Nephron progenitor cell (in vitro differentiated cells): Measurements from ENCODE around the gene TTLL4.

Experiments used
- DNase-seq: peaks from one replicate; pipeline ENCODE4 v3.0.0; 2021
- H3K27ac Mint-ChIP-seq: 2 replicates; pipeline ENCODE4 v1.8.0; 2021; ENCODE audit warnings: mild to moderate bottlenecking, moderate library complexity, mixed read lengths
- H3K27me3 Mint-ChIP-seq: 2 replicates; pipeline ENCODE4 v1.8.0; 2021; ENCODE audit warnings: mild to moderate bottlenecking, low read depth, mixed read lengths; ENCODE audit not compliant: poor library complexity
- H3K36me3 Mint-ChIP-seq: 2 replicates; pipeline ENCODE4 v1.8.0; 2021; ENCODE audit warnings: low read depth, mixed read lengths
- H3K4me1 Mint-ChIP-seq: 2 replicates; pipeline ENCODE4 v1.8.0; 2021; ENCODE audit warnings: mixed read lengths
- H3K4me3 Mint-ChIP-seq: 2 replicates; pipeline ENCODE4 v1.8.0; 2021; ENCODE audit warnings: mild to moderate bottlenecking, moderate library complexity, mixed read lengths
- H3K9me3 Mint-ChIP-seq: 2 replicates; pipeline ENCODE4 v1.8.0; 2021; ENCODE audit warnings: mild to moderate bottlenecking, moderate library complexity, mixed read lengths
- TF ChIP-seq, protein P1 (sequence below): fragments of 200-600 bp; sonication (generic); IDR thresholded peaks from 2 replicates; pipeline ENCODE4 v1.5.0; 2021; ENCODE audit warnings: antibody characterized with exemption

The TTLL4 gene, protein sequence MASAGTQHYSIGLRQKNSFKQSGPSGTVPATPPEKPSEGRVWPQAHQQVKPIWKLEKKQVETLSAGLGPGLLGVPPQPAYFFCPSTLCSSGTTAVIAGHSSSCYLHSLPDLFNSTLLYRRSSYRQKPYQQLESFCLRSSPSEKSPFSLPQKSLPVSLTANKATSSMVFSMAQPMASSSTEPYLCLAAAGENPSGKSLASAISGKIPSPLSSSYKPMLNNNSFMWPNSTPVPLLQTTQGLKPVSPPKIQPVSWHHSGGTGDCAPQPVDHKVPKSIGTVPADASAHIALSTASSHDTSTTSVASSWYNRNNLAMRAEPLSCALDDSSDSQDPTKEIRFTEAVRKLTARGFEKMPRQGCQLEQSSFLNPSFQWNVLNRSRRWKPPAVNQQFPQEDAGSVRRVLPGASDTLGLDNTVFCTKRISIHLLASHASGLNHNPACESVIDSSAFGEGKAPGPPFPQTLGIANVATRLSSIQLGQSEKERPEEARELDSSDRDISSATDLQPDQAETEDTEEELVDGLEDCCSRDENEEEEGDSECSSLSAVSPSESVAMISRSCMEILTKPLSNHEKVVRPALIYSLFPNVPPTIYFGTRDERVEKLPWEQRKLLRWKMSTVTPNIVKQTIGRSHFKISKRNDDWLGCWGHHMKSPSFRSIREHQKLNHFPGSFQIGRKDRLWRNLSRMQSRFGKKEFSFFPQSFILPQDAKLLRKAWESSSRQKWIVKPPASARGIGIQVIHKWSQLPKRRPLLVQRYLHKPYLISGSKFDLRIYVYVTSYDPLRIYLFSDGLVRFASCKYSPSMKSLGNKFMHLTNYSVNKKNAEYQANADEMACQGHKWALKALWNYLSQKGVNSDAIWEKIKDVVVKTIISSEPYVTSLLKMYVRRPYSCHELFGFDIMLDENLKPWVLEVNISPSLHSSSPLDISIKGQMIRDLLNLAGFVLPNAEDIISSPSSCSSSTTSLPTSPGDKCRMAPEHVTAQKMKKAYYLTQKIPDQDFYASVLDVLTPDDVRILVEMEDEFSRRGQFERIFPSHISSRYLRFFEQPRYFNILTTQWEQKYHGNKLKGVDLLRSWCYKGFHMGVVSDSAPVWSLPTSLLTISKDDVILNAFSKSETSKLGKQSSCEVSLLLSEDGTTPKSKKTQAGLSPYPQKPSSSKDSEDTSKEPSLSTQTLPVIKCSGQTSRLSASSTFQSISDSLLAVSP

DNA sequence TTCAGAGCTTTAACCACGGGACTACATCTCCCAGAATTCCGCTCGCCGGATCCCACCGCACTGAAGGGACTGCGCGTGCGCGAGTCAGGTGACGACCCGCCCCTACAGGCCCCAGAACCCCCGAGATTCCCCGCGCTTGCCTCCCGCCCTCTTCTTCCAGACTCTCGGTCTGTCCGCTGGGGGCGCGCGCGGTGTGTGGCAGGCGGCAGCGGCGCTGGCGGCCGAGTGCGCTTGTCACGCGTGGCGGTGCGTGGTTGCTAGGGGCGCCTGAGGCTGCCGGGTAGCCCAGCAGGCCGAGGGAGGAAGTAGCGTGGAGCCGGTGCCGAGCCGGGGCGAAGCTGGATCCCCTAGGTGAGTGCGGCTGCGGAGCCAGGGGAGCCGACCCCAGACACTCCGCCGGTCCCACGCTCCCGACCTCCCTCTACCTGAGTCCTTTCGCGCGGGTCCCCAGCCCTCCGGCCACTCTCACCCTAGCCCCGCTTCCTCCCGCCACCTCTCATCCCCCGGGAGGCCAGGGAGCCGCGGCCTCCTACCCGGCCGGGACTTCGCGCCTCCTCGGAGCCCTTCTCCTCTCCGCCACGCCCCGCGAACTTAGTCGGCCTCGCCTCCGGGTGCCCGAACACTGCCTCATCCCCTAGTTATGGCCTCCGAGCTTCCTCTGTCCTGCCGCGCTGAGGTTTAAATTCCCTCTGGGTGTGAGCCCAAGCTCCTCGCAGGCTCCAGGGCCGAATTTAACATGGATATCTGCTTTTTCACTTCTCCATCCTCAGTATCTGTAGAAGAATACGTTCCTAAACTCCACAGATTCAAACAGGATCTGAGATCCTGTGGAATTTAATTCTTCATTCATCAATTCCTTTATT lies at the start of gene TTLL4:
Gene TTLL4 (plus strand): TSS at position 149 of the 863 bp plus-strand sequence. CDS start 26,842 bp downstream, outside the sequence.
- DNase-seq = peak; percentile 99
- Mint-ChIP-seq H3K27me3 (no peaks in the 10 kb centered on the region), H3K27ac (peak within 1 kb of the TSS; percentile 83), H3K9me3 (peaks cover 4% of the 10 kb centered on the region), H3K4me1 (peaks cover 16% of the 10 kb centered on the region), H3K4me3 (peak within 1 kb of the TSS; percentile 99), H3K36me3 (peaks cover 23% of the 10 kb centered on the region)
- TF ChIP-seq, protein P1, sequence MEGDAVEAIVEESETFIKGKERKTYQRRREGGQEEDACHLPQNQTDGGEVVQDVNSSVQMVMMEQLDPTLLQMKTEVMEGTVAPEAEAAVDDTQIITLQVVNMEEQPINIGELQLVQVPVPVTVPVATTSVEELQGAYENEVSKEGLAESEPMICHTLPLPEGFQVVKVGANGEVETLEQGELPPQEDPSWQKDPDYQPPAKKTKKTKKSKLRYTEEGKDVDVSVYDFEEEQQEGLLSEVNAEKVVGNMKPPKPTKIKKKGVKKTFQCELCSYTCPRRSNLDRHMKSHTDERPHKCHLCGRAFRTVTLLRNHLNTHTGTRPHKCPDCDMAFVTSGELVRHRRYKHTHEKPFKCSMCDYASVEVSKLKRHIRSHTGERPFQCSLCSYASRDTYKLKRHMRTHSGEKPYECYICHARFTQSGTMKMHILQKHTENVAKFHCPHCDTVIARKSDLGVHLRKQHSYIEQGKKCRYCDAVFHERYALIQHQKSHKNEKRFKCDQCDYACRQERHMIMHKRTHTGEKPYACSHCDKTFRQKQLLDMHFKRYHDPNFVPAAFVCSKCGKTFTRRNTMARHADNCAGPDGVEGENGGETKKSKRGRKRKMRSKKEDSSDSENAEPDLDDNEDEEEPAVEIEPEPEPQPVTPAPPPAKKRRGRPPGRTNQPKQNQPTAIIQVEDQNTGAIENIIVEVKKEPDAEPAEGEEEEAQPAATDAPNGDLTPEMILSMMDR = peak; percentile 74

DNA sequence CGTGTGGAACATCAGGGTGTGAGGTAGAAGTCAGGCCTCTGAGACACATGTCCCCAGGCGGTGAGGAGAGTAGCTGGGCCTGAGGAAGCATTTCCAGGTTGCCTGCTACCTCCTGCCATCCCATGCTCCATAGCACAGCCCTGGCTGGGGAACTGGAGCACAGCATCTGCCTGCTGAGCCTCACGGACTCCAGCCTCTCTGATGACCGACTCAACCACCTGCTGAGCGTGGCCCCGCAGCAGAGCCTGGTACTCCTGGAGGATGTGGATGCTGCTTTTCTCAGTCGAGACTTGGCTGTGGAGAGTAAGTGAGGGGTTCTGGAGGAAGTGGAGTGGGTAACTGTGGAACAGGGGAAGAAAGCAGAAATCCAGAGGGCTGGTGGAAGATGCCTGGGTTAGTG lies 48.3 kb upstream of the TTLL4 start:
- Mint-ChIP-seq H3K4me1 (peaks cover 28% of the 10 kb centered on the region), H3K27me3 (peaks cover 3% of the 10 kb centered on the region), H3K9me3 (no peaks in the 10 kb centered on the region), H3K27ac (peak overlapping the region; percentile 41), H3K4me3 (no peak overlapping the region), H3K36me3 (peaks cover 45% of the 10 kb centered on the region)
- TF ChIP-seq, protein P1 = no peak
- DNase-seq = no peak

DNA sequence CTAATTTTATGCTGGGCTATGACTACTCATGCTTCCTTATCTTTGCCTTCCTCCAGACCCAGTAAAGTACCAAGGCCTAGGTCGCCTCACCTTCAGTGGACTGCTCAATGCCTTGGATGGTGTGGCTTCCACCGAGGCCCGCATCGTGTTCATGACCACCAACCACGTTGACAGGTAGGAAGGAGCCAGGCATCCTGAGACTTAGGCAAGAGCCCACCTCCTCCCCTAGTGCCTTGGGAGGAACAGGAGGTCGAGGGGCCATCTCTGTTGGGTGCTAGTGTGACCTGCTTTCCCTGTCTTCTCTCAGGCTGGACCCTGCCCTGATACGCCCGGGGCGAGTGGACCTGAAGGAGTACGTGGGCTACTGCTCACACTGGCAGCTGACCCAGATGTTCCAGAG lies 47.8 kb upstream of the TTLL4 start:
- Mint-ChIP-seq H3K4me1 (peaks cover 25% of the 10 kb centered on the region), H3K4me3 (no peak overlapping the region), H3K36me3 (peaks cover 45% of the 10 kb centered on the region), H3K27ac (no peak overlapping the region), H3K9me3 (no peaks in the 10 kb centered on the region), H3K27me3 (peaks cover 3% of the 10 kb centered on the region)
- no peak for DNase-seq
- TF ChIP-seq, protein P1 = no peak

DNA sequence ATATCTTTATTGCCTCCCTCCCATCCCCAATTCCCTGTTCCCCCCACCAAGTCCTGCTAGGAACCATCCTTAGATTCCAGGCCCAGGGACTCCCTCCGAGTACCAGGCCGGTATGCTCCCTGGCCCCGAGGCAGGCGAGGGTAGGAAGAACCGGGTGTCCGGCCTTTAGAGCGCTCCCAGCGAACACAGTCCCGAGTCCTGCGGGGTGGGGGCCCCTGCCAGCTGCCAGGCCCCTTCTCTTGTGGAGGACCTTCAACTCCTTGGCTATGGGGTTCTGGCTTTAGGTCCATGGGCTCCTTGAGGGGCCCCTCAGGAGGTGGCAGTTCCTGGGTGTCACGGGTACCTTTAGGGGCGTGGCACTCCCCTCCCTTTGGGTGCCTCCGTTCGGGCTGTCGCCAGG lies 46.7 kb upstream of the TTLL4 start:
- TF ChIP-seq, protein P1 = no peak
- no peak overlapping the region for H3K4me3 Mint-ChIP-seq
- H3K36me3 Mint-ChIP-seq = peaks cover 48% of the 10 kb centered on the region
- DNase-seq = no peak
- H3K27ac Mint-ChIP-seq = no peak overlapping the region
- no peaks in the 10 kb centered on the region for H3K27me3 Mint-ChIP-seq
- H3K4me1 Mint-ChIP-seq = peaks cover 14% of the 10 kb centered on the region
- no peaks in the 10 kb centered on the region for H3K9me3 Mint-ChIP-seq

DNA sequence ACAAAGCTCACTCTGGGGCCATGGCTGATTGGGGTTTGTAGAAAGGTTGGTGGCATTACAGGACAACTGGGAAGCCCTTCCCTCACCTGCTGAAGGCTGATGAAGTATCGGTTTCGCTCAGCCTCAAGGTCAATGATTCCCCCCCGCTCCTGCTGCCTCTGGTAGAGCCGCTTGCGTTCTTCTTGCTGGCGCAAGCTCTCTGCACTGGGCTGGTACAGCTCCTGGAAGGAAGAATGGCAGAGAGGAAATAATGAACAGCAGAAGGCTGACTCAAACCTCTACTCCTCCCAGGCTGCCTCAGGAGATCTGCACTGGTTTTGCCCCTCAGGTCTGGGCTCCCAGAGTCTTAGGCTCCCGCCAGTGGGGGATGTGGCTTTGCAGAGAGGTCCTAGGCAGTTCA lies 46.0 kb upstream of the TTLL4 start:
- TF ChIP-seq, protein P1 = no peak
- H3K9me3 Mint-ChIP-seq = no peaks in the 10 kb centered on the region
- no peak overlapping the region for H3K27ac Mint-ChIP-seq
- no peak overlapping the region for H3K4me3 Mint-ChIP-seq
- no peaks in the 10 kb centered on the region for H3K27me3 Mint-ChIP-seq
- H3K36me3 Mint-ChIP-seq = peaks cover 48% of the 10 kb centered on the region
- H3K4me1 Mint-ChIP-seq = peaks cover 10% of the 10 kb centered on the region
- no peak for DNase-seq
